Ascending aorta (tissue), 2 donors: ENCODE data around the gene CD40. TPM values are rescaled to one million over a fixed set of nuclear protein-coding genes. Genes with fewer than 3 reads are reported as not detected.
"Not testable (repeated sequence)": the region's sequence is repeated elsewhere in the genome, so short reads cannot be mapped to it uniquely, and the experiment has no call there.

Source experiments
- DNase-seq, 2 donors: peaks; one replicate each; pipeline ENCODE4 v3.0.0-alpha.2; 2019; ENCODE audit warnings: low spot score in 2 of 2
- H3K27ac ChIP-seq, 2 donors: fragments of 200-600 bp; sonication (generic); one replicate each; pipeline ENCODE4 v1.5.1; 2016 to 2017; ENCODE audit warnings: mild to moderate bottlenecking in 1 of 2
- H3K27me3 ChIP-seq: fragments of 200-600 bp; sonication (generic); one replicate; pipeline ENCODE4 v1.5.1; 2017
- H3K36me3 ChIP-seq, 2 donors: fragments of 200-600 bp; sonication (generic); one replicate each; pipeline ENCODE4 v1.5.1; 2016
- H3K4me1 ChIP-seq, 2 donors: fragments of 200-600 bp; sonication (generic); one replicate each; pipeline ENCODE4 v1.5.1; 2016 to 2017; ENCODE audit warnings: mild to moderate bottlenecking in 1 of 2
- H3K4me3 ChIP-seq, 2 donors: fragments of 200-600 bp; sonication (generic); one replicate each; pipeline ENCODE4 v1.5.1; 2016 to 2017; ENCODE audit warnings: mild to moderate bottlenecking in 1 of 2
- H3K9me3 ChIP-seq, 2 donors: fragments of 200-600 bp; sonication (generic); one replicate each; pipeline ENCODE4 v1.5.1; 2016
- intact Hi-C: fragments of 100-400 bp; cut with DNase I; formaldehyde crosslinking; loops from one replicate; pipeline ENCODE4 v1.15.1; 2023
- total RNA-seq: library from RNA; depleted of rRNA; stranded (reverse); fragments of >200 nt; gene quantifications from one replicate; pipeline ENCODE4 v1.1.0, GENCODE V29; 2016
- TF ChIP-seq, protein P1 (sequence below), 3 experiments: fragments of 200-600 bp in 2 of 3; fragments of 450-650 bp in 1 of 3; sonication (generic) in 2 of 3; IDR thresholded peaks; one replicate each; pipeline ENCODE4 v1.5.1; 2016 to 2019; ENCODE audit warnings: antibody characterized with exemption in 3 of 3, mild to moderate bottlenecking in 1 of 3, moderate library complexity in 1 of 3

The CD40 gene
- total RNA-seq, 1 donor from 2014 or later: 34.7 TPM

DNA sequence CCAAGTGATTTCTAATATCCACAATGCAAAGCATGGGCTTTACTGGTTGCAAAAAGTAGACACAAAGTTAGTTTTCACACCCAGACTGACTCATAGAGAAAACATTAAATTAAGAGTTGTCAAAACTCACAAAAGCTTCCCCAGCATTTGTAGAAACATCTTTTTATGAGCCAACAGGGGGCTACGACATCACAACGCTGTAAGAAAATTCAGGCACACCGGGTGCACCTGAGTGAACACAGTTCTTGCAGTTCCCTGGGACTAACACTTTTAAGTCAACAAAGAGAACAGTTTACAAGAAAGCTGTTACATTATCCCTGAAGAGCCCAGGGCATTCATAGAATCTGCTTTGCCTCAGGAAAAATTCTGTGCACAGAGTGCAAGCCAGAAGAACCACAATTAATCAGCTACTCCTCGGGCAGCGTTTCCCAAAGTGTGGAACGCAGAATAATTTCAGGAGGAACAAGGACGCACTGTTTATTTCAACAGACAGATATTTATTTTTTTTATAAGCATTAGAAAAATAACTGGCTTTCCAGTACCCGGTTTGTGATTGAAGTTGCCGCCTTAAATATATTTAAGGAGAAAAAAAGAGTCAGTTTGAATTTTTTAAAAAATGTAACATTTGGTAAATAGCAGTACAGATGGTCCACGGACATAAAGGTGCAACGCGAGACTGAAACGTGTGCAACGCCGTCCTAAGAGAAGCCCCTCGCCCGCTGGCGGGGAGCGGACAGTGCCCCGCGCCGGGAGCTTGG lies 29.5 kb upstream of the CD40 start:
- TF ChIP-seq, protein P1, sequence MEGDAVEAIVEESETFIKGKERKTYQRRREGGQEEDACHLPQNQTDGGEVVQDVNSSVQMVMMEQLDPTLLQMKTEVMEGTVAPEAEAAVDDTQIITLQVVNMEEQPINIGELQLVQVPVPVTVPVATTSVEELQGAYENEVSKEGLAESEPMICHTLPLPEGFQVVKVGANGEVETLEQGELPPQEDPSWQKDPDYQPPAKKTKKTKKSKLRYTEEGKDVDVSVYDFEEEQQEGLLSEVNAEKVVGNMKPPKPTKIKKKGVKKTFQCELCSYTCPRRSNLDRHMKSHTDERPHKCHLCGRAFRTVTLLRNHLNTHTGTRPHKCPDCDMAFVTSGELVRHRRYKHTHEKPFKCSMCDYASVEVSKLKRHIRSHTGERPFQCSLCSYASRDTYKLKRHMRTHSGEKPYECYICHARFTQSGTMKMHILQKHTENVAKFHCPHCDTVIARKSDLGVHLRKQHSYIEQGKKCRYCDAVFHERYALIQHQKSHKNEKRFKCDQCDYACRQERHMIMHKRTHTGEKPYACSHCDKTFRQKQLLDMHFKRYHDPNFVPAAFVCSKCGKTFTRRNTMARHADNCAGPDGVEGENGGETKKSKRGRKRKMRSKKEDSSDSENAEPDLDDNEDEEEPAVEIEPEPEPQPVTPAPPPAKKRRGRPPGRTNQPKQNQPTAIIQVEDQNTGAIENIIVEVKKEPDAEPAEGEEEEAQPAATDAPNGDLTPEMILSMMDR (IDR thresholded peaks at IDR 0.05): no peak
- H3K4me1 ChIP-seq: peaks cover 3 to 47% of the 10 kb centered on the region in 2 donors
- no peaks in the 10 kb centered on the region for H3K9me3 ChIP-seq
- DNase-seq: no peak
- peak overlapping the region; percentile 99 for H3K27ac ChIP-seq
- peak overlapping the region; percentile 75 to 97 for H3K4me3 ChIP-seq
- intact Hi-C loops: loop anchor here (2.0 to 5.0 kb wide), 3 partner anchors 296 to 600 kb away; partner anchors contain the start of genes DNTTIP1, TP53RK and WFDC3
- no peaks in the 10 kb centered on the region for H3K36me3 ChIP-seq
- H3K27me3 ChIP-seq: no peaks in the 10 kb centered on the region

DNA sequence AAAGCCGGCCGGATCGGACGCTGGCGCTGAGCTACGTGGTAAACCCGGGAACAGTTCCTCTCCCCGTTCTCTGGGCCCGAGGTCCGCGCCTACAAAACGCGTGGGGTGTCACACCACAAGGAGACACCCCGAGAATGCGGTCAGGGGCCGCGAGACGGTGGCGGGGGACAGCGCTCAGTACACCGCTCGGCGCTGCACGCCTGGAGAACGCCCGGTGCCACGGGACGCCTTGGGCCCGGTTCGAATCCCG lies 29.0 kb upstream of the CD40 start:
- Histone ChIP-seq H3K9me3 (no peaks in the 10 kb centered on the region), H3K27me3 (no peaks in the 10 kb centered on the region), H3K27ac (peak overlapping the region; percentile 99), H3K4me1 (peaks cover 3 to 42% of the 10 kb centered on the region in 2 donors), H3K36me3 (no peaks in the 10 kb centered on the region), H3K4me3 (peak overlapping the region; percentile 75 to 97)
- DNase-seq: no peak
- intact Hi-C loops: loop anchor here (2.0 to 5.0 kb wide), 3 partner anchors 297 to 600 kb away; partner anchors contain the start of genes DNTTIP1, TP53RK and WFDC3
- TF ChIP-seq, protein P1 (IDR thresholded peaks at IDR 0.05): no peak

DNA sequence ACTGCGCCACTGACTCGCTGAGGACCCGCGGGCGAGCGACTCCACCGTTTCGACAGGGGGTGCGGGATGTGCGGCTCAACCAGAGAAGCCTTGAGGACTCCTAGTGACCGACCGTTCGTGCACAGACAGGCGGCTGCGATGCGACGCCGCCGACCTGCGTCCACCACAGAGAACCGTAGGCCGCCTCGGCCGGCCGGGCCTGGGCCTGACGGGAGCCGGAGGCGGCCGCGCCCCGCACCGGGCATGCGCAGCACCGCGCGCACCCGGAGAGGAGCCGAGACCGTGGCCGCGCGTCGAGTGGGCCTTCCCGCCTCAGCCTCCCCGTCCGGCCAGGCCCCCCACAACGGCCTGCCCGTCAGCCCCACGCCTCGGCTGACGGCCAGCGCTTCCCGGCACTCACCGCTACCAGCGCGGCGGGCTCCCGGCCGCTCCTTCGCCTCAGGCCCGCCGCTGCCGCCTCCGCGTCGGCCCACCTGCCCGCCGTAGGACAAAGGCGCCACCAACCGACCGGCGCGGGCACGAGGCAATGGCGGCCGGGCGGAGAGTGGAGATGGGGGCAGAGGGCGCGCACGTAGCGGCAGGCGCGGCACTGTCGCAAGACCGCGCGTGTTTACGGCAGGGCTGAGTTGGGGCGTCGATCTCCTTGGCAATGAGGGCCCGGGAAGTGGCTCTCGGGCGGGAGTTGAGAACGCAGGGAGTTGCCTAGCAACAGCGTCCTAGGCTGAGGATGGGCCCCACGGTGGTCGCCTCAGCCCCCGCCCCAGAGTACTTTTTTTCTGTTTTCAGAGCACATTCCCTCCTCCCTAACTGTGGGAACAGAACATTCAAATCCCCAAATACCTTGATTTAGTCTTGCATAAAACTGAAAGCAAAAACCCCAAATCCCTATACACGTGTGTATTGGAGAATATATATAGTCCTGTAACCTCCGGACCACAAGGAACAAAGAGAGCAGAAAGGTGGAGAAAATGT lies 28.4 kb upstream of the CD40 start, which contains the start of gene NCOA5:
Gene NCOA5 (minus strand): TSS at position 546 of the 972 bp plus-strand sequence. CDS start 10,538 bp downstream, outside the sequence.
- Histone ChIP-seq H3K36me3 (no peaks in the 10 kb centered on the region), H3K4me3 (peak within 1 kb of the TSS; percentile 75 to 97), H3K27me3 (no peaks in the 10 kb centered on the region), H3K27ac (peak within 1 kb of the TSS; percentile 99), H3K9me3 (no peaks in the 10 kb centered on the region), H3K4me1 (peaks cover 3 to 36% of the 10 kb centered on the region in 2 donors)
- TF ChIP-seq, protein P1 (IDR thresholded peaks at IDR 0.05): peak in 1 of 3 experiments; percentile 27
- intact Hi-C loops: loop anchor here (1.0 to 5.0 kb wide), 4 partner anchors 117 to 599 kb away; partner anchors contain the start of genes DNTTIP1, TP53RK, WFDC3 and ZNF335
- DNase-seq: peak; percentile 76 to 97

DNA sequence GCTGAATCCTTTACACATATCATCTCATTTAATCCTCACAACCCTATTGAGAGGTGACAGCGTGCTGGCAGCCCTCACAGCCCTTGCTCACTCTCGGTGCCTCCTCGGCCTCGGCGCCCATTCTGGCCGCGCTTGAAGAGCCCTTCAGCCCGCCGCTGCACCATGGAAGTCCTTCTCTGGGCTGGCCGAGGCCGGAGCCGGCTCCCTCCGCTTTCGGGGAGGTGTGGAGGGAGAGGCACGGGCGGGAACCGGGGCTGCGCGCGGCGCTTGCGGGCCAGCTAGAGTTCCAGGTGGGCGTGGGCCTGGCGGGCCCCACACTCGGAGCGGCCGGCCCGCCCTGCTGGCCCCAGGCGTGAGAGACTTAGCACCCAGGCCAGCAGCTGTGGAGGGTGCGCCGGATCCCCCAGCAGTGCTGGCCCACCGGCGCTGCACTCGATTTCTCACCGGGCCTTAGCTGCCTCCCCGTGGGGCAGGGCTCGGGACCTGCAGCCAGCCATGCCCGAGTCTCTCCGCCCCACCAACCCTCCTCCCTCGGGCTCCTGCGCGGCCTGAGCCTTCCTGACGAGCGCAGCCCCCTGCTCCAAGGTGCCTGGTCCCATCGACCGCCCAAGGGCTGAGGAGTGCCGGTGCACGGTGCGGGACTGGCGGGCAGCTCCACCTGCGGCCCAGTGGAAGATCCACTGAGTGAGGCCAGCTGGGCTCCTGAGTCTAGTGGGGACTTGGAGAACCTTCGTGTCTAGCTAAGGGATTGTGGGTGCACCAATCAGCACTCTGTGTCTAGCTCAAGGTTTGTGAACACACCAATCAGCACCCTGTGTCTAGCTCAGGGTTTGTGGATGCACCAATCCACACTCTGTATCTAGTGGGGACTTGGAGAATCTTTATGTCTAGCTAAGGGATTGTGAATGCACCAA lies 26.2 kb upstream of the CD40 start:
- H3K27ac ChIP-seq, H3K27me3 ChIP-seq, H3K4me3 ChIP-seq, H3K9me3 ChIP-seq, intact Hi-C loops, DNase-seq, H3K36me3 ChIP-seq: not testable (repeated sequence)
- peaks cover 3 to 20% of the 10 kb centered on the region in 2 donors for H3K4me1 ChIP-seq

DNA sequence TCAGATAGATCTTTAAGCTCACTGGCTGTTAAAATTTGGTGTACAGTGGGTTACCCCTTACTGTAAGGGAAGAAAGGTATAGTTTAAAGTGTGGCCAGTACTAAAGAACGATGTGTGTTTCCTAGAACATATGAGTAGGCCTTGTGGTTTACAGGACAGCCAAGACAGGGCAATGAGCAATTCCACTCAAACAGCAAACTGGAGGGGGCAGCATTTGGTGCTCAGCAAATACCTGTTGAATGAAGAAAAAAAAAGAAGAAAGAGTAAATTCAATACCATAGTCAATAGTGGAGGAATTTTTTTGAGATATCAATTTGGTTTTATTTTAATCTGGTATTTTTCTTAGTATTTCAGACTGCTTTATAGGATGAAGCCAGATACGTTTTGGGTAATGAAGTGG lies 24.6 kb upstream of the CD40 start:
- no peak overlapping the region for H3K27ac ChIP-seq
- H3K27me3 ChIP-seq: no peaks in the 10 kb centered on the region
- intact Hi-C loops: no loop called here
- TF ChIP-seq, protein P1 (IDR thresholded peaks at IDR 0.05): no peak
- H3K4me1 ChIP-seq: peaks cover 0 to 6% of the 10 kb centered on the region in 2 donors
- H3K9me3 ChIP-seq: no peaks in the 10 kb centered on the region
- H3K4me3 ChIP-seq: no peak overlapping the region
- no peaks in the 10 kb centered on the region for H3K36me3 ChIP-seq
- DNase-seq: no peak
